OCI-M2 (cell line): ENCODE data around the gene NR5A2.

Experiments used
- DNase-seq: peaks from one replicate; lab custom pipeline; 2025; ENCODE audit not compliant: unreplicated experiment; lab: John Stamatoyannopoulos, UW

The NR5A2 gene

GRCh38 chr1:200035956-200036618 is 8.6 kb downstream of the NR5A2 start:
- no peak for DNase-seq

DNA sequence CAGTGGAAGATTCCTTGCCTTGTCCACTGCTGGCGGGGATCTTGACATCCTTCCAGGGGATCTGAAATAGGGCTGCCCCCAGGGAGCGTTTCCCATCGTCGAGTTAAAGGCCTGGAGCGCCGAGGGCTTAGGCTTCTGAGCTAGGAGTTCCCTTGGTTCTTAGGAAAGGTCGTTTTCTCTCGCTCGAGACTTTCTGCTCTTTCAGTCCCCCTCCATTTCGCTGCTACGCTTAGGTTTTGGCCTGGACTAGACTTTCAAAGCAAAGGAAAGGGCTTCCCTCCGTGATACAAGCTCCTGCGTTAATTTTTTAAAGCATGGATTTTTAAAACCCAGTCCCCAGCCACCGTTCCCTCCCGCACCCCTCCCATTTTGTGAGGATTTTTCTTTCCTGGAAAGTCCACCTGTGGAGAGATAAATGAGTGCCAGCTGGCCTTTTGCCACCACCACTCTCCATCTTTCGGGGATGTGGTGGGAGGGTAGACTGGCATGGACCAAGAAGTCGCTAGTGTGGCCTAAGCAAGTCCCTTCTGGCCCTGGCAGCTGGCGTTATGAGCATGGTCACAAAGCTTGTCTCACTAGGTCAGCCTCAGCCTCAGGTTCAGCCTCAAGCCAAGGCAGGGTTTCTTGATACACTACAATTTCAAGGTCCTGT is 9.2 kb downstream of the NR5A2 start:
- no peak for DNase-seq

- no peak for DNase-seq
Observed at GRCh38 chr1:200037501-200037900, 10.0 kb downstream of the NR5A2 start.

DNA sequence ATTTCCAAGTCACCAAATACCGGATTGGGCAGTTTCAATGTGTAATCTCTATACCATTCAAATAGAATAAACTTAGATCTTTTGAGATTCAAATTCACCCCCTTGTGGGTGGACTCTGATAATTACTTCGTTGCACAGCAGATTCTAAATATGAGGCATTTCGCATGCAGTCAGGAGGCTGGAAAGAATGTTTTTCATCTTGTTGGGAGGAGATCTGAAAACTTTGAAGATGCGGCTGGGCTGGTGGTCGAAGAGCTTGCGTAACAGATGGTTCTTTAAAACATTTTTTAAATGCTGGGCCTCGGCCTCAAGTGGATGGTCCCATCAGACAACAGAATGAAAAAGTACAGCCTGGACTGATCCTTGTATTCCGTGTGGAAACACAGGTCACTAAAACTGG is 10.4 kb downstream of the NR5A2 start:
- DNase-seq = no peak

DNA sequence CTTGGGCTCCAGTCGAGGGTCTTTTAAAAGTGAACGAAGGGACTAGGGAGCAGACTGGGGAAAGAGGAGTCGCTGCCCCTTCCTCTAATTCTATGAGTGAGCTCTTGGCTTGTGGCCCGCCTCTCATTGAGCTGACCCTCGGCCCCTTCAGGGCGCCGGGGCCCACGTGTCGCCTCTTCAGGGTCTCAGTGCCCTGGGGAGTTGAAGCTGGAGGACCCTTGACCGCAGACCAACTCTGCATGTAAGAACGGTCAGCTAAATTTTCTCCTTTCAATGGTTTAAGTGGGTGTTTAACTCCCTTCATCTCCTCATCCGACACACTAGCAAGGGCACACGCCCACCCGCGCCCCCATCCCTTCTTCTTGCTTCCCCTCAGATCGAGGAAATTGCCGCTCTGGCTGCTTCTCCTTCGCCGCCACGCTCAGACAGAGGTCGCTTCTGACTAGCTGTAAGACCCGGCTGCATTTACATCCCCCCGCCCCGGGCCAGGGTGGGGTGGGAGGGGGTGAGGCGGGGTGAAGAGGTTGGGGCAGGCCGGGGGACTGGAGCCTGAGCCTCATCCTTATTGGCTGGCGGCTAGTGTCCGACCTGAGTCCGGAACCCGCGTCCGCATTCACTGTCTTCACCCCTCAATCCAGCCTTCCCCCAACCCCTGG is 10.9 kb downstream of the NR5A2 start:
- DNase-seq = no peak

- no peak for DNase-seq
Observed at GRCh38 chr1:200038981-200039848, 11.7 kb downstream of the NR5A2 start.

DNA sequence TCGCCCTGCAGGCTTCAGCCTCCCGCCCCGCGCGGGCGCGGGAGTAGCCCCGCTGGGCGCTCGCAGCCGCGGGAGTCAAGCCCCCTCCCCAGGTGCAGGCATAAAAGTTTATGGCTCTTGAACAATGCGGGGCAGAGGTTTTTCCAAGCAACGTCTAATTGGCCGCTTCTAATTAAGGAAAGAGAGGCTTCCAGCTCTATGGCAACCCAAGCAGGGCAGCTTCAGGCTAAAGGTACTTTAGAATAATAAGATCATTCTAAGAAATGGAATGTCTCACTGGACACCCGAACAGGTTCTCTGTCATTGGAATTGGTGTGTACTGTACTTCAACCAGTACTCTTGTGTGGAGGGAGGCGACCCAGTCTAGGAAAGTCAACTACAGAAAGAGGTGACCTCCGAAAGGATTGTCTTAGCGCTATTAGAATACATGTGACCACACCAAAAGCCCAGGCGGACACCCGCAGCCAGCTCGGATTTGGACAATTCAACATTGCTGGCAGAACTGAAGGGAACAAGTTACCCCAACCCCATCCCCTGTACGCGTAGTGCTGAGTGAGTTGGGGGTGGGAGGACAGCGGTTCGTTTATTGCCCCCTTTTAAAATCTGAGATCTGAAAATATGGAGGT is 12.5 kb downstream of the NR5A2 start:
- DNase-seq = no peak

GRCh38 chr1:200040481-200041138 is 13.1 kb downstream of the NR5A2 start:
- no peak for DNase-seq

DNA sequence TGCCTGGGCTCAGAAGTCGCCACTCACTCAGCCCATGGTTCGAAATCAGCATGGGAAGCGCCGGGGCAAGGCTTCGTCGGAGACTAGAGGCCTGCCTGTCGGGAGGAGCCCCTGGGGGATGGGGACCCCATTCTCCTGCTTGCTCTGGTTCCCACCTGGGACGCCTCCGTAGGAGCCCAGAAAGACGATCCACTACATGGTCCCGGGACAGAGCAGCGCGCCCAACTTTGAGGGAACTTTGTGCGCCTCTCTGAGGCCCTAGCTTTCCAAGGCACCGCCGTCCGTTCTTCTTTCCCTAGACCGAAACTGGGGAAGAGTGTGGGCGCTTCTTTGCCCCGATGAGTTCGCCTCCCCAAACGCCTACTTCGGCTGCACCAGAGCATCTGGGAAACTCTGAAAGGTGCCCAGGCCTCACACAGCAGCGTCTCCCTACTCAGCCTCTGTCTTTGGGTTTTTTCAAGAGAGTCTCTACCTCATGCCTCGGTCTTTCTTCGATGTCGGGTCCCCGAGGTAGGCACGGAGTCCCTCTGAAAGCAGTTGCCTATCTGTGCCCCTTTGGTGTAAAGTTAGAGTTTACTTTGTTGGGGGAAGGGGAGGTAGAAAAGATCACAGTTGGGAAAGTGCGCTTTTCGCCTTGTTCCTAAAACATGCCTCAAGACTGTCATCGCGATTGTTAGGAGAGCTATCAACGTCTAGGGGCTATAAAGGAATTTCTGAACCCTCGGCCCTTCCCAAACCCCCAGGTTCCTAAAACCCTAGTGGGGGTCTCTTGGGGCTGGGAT is 14.0 kb downstream of the NR5A2 start:
- no peak for DNase-seq

- no peak for DNase-seq
Observed at GRCh38 chr1:200042119-200042551, 14.6 kb downstream of the NR5A2 start.

GRCh38 chr1:200042552-200043335 is 15.2 kb downstream of the NR5A2 start:
- no peak for DNase-seq

DNA sequence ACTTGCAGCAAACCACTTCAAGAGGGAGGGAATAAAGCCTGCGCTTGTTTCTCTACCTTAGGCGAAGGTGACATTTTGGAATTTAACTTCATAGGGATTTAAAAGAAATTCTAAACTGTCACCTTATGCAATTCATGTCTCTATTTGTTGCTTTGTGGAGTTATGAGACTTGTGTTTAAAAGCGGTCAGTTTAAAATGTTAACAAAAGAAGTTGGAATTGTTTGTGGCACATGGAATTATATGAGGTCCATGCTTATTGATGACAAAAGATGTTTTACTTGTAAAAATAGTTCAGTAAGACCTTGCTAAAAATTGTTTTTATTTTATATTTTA is 15.8 kb downstream of the NR5A2 start:
- DNase-seq = no peak

DNA sequence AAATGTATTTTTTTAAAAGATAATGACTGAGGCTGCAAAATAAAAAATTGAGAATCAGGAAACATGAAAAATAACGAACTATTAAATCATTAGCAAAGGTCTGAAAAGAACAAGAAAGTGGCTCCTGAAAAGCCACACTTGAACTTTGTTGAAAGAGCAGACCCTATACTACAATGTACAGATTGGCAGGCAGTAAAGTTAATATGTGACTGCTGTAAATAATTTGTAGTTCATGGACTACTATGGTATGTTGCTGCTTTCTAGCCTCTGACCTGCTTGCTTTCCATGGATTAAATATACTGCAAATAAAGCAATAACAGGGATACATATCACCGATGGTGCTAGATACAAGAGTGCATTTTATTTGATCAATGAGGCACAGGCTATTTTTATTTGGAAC is 18.6 kb downstream of the NR5A2 start:
- DNase-seq = no peak

GRCh38 chr1:200048244-200048643 is 20.7 kb downstream of the NR5A2 start:
- DNase-seq = no peak

- no peak for DNase-seq
Observed at GRCh38 chr1:200049810-200050209, 22.3 kb downstream of the NR5A2 start.

DNA sequence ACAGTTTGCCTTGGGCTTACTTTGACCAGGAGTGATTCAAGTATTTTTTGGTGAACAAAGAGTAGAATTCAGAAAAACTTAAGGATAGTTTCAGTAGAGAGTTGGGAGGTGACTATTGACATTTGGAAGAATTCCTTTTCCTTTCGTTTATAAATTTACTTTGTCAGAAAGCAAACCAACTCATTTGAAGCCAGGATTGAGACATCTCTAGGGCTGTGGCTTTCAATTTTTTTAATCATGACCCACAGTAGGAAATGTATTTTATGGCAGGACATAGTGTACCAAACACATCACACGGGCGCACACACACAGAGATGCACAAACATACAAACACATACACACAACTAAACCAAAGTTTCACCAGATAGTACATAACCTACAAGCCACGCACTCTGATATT is 24.1 kb downstream of the NR5A2 start:
- no peak for DNase-seq

- DNase-seq = no peak
Observed at GRCh38 chr1:200053091-200053490, 25.6 kb downstream of the NR5A2 start.

GRCh38 chr1:200053646-200054045 is 26.1 kb downstream of the NR5A2 start:
- DNase-seq = no peak

DNA sequence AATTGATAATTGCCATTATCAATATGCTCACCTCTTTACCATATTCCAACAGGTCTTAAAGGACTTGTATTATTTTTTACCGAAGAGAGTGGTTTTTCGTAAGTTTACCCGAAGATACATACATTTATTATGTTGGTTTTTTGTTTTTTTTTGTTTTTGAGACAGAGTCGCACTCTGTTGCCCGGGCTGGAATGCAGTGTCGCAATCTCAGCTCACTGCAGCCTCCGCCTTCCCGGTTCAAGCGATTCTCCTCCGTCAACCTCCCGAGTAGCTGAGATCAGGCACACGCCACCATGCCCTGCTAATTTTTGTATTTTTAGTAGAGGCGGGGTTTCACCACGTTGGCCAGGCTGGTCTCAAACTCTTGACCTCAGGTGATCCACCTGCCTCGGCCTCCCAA is 30.8 kb downstream of the NR5A2 start:
- no peak for DNase-seq
